Activated CD4-positive, CD25-positive, alpha-beta regulatory T cell treated with anti-CD3 and anti-CD28 coated beads, Interleukin-2, amount 50 U/mL, for 72 hours (primary cell): Measurements from ENCODE around the gene MLIP.

Experiments used
- DNase-seq: peaks from one replicate; pipeline ENCODE4 v3.0.0; 2021

Gene MLIP

GRCh38 chr6:54096811-54097210 lies 14.4 kb upstream of the MLIP start:
- DNase-seq: no peak

GRCh38 chr6:54097753-54098152 lies 13.5 kb upstream of the MLIP start:
- no peak for DNase-seq

- no peak for DNase-seq
These were observed 12.7 kb upstream of the MLIP start for GRCh38 chr6:54098450-54099044.

GRCh38 chr6:54099225-54099624 lies 12.0 kb upstream of the MLIP start:
- DNase-seq: no peak

GRCh38 chr6:54100411-54101006 lies 10.7 kb upstream of the MLIP start:
- DNase-seq: no peak

- DNase-seq: no peak
These were observed 9.0 kb upstream of the MLIP start for GRCh38 chr6:54102238-54102637.

- no peak for DNase-seq
These were observed 7.7 kb upstream of the MLIP start for GRCh38 chr6:54103497-54103896.

- no peak for DNase-seq
These were observed 4.5 kb upstream of the MLIP start for GRCh38 chr6:54106727-54107126.

GRCh38 chr6:54107470-54108090 lies 3.7 kb upstream of the MLIP start:
- DNase-seq: no peak

GRCh38 chr6:54108271-54108670 lies 3.0 kb upstream of the MLIP start:
- DNase-seq: no peak

- DNase-seq: no peak
These were observed 1.7 kb upstream of the MLIP start for GRCh38 chr6:54109586-54109985.

GRCh38 chr6:54112151-54112650 lies 958 bp downstream of the MLIP start:
- no peak for DNase-seq

- no peak for DNase-seq
These were observed 3.7 kb downstream of the MLIP start for GRCh38 chr6:54114991-54115390.

- no peak for DNase-seq
These were observed 4.7 kb downstream of the MLIP start for GRCh38 chr6:54115966-54116365.

- DNase-seq: no peak
These were observed 6.9 kb downstream of the MLIP start for GRCh38 chr6:54118117-54118516.

- DNase-seq: no peak
These were observed 14.2 kb downstream of the MLIP start for GRCh38 chr6:54125493-54125892.

- no peak for DNase-seq
These were observed 18.9 kb downstream of the MLIP start for GRCh38 chr6:54130179-54130578.

GRCh38 chr6:54132587-54132986 lies 21.3 kb downstream of the MLIP start:
- DNase-seq: no peak

GRCh38 chr6:54133186-54133585 lies 21.9 kb downstream of the MLIP start:
- DNase-seq: no peak

- DNase-seq: no peak
These were observed 23.7 kb downstream of the MLIP start for GRCh38 chr6:54134935-54135334.

- DNase-seq: no peak
These were observed 24.6 kb downstream of the MLIP start for GRCh38 chr6:54135665-54136369.

- no peak for DNase-seq
These were observed 27.6 kb downstream of the MLIP start for GRCh38 chr6:54138795-54139194.

GRCh38 chr6:54140811-54141210 lies 29.6 kb downstream of the MLIP start:
- no peak for DNase-seq
